GOT3 (cell line): ENCODE measurements around the gene FBXL17.

Experiments
- DNase-seq: peaks from one replicate; lab custom pipeline; 2025; ENCODE audit warnings: mixed read lengths; lab: John Stamatoyannopoulos, UW

The FBXL17 gene

GRCh38 chr5:108249785-108250426 is 132.0 kb downstream of the FBXL17 start:
- DNase-seq: no peak

- no peak for DNase-seq
Observed at GRCh38 chr5:108249095-108249784, 132.7 kb downstream of the FBXL17 start.

- no peak for DNase-seq
Observed at GRCh38 chr5:108238936-108239887, 142.7 kb downstream of the FBXL17 start.

DNA sequence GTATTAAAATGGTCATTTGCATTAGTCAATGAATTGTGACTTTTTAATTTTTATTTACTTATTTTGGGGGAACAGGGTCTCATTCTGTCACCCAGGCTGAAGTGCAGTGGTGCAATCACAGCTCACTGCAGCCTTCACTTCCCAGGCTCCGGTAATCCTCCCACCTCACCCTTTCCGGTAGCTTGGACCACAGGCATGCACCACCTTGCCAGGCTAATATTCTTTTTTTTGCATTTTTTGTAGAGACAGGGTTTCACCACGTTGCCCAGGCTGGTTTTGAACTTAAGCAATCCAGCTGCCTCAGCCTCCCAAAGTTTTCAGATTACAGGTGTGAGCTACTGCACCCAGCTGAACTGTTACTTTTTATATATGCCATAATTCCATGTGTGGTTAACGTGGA is 143.4 kb downstream of the FBXL17 start:
- DNase-seq: no peak

GRCh38 chr5:108233617-108234155 is 148.2 kb downstream of the FBXL17 start:
- no peak for DNase-seq

DNA sequence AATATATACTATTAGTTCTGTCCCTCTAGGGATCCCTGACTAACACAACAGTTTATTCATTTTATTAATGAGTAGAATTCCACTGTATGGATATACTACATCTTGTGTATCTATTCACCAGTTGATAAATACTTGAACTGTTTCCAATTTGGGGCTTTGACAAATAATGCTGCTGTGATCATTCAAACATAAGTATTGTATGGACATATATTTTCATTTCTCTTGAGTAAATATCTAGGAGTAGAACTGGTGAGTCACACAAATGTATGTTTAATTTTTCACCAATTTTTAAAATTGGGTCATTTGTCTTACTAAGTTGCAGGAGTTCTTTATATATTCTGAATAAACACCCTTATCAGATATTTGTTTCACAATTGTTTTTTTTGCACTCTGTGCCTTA is 149.1 kb downstream of the FBXL17 start:
- no peak for DNase-seq

GRCh38 chr5:108222011-108222410 is 159.9 kb downstream of the FBXL17 start:
- DNase-seq: no peak

- no peak for DNase-seq
Observed at GRCh38 chr5:108220834-108221233, 161.1 kb downstream of the FBXL17 start.

DNA sequence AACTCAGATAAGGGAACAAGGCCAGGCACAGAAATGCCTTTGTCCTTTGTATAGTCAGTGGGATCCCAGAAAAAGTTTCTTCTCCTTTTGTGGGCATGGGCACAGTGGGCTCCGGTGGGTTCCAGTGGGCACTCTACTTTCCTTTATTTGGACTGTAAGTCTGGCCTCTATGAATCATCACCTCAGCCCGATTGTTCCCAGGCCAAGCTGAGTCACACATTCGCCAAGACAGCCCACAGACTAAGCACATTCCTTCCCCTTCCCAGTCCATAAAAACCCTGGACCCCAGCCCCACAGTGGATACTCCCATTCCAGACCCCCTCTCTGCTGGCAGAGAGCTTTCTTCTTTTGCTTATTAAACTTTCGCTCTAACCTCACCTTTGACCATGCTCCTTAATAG is 165.0 kb downstream of the FBXL17 start:
- no peak for DNase-seq

DNA sequence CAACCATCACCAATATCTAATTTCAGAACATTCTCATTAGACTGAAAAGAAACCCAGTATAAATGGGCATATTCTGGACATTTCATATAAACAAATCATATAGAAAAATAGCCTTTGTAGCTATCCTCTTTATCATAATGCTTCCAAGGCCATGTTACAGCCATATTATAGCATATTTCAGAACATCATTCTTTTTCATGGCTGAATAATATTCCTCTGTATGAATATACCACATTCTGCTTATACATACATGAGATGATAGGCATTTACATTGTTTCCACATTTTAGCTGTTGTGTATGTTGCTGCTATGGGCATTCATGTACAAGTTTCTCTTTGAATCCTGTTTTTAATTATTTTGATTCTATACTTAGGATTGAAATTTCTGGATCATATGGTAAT is 167.0 kb downstream of the FBXL17 start:
- no peak for DNase-seq

- no peak for DNase-seq
Observed at GRCh38 chr5:108212775-108213346, 169.0 kb downstream of the FBXL17 start.

GRCh38 chr5:108206707-108207106 is 175.2 kb downstream of the FBXL17 start:
- DNase-seq: no peak

DNA sequence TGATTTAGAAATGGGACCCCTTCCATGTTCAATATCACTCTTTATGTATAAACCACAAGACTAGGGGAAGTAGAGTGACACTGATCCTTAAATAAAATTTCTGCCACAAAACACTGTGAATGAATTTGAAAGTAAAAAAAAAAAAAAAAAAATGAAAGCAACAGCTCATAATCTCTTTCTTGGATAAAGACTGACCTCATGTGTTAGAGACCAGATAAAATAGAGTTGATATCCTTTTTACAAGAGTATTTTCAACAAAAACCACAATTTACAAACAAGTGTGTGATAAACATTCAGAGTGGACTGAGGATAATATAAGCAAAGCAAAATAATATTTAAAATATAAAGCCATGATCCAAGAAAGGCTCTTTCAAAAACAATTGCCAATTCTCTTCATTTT is 180.2 kb downstream of the FBXL17 start:
- no peak for DNase-seq

DNA sequence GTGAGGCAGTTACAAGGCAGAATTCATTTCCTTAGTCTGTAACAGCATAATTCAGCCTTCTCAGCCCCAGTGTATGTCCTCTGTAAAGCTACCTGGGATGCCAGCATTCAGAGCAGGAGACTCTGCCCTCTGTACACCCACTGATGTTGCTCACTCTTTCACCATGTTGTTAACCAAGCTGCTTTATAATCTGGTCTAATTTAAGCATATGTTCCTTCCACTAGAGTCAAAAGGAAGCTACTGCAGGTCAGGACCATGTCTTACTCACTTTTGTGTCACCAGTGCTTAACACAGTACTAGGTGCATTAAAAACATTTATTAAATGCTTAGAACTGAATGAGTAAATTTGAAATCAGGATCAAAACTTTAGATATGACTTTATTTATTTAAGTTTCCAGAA is 185.6 kb downstream of the FBXL17 start:
- DNase-seq: no peak

- no peak for DNase-seq
Observed at GRCh38 chr5:108193021-108193795, 188.7 kb downstream of the FBXL17 start.

GRCh38 chr5:108184940-108185339 is 197.0 kb downstream of the FBXL17 start:
- DNase-seq: no peak

GRCh38 chr5:108181975-108182374 is 199.9 kb downstream of the FBXL17 start:
- no peak for DNase-seq

GRCh38 chr5:108174286-108174685 is 207.6 kb downstream of the FBXL17 start:
- no peak for DNase-seq

DNA sequence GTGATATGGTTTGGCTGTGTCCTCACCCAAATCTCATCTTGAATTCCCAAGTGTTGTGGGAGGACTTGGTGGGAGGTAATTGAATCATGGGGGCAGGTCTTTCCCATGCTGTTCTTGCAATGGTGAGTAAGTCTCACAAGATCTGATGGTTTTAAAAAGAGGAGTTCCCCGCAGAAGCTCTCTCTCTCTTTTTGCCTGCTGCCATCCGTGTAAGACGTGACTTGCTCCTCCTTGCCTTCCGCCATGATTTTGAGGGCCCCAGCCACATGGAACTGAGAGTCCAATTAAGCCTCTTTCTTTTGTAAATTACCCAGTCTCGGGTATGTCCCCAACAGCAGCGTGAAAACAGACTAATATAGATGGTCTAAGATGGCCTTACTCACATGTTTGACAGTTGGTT is 210.1 kb downstream of the FBXL17 start:
- no peak for DNase-seq

DNA sequence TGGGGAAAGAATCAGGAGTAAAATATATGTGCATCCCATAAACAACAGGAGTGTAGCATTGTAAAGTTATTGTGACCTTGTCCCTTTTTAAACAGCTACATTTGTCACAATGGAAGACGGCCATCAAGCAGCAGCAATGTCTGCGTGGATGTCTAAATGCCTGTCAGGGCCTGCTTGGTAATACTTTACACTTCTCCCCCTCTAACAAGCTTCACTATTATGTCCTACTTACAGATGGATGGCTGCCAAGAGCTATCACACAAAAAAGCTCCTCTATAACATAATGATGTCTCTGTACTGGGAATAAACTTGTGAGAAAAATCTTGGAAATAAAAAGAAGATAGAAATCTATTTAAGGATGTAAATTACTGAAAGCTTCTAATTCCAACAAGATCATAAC is 213.0 kb downstream of the FBXL17 start:
- DNase-seq: no peak

DNA sequence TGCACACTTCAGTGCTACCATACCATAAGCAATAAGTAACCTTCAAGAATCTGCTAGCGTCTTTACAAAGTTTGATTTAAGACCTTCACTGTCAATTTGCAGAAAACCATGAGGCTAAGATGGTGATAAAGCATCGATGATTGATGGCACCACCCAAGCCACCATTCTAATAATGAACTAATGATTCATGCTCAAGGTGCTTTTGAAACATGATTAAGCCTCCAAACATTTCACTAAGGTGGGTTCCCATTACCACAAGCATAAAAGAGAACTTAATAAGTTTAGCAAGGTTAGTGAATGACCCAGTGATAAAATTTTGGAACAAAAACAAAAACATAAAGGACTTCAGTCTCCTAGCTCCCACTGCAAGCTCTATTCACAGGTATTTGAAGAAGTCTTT is 214.7 kb downstream of the FBXL17 start:
- DNase-seq: no peak
